Spleen (tissue), 11 donors: ENCODE data around the gene SLC27A2. TPM values are rescaled to one million over a fixed set of nuclear protein-coding genes. Genes with fewer than 3 reads are reported as not detected.
A peak's percentile ranks its signal among the peaks of the same experiment; 100 is the strongest.

Source experiments
- DNase-seq: peaks from one replicate; pipeline ENCODE4 v3.0.0-alpha.2; 2020
- H3K27ac ChIP-seq, 8 donors: fragments of 200-600 bp; sonication (generic) in 7 of 8; 1 replicate in 4 of 8; 2 replicates in 4 of 8; pipeline versions ENCODE4 v1.5.0 to v1.8.0; 2016 to 2021; ENCODE audit warnings: inconsistent platforms in 4 of 8, mild to moderate bottlenecking in 4 of 8, moderate library complexity in 1 of 8
- H3K27me3 ChIP-seq, 7 donors: fragments of 200-600 bp; sonication (generic) in 6 of 7; replicated peaks in 1 of 7; 1 replicate in 4 of 7; 2 replicates in 3 of 7; pipeline versions ENCODE4 v1.5.0 to v1.8.0; 2016 to 2021; ENCODE audit warnings: inconsistent platforms in 3 of 7, mild to moderate bottlenecking in 1 of 7
- H3K36me3 ChIP-seq, 6 donors: fragments of 200-600 bp; sonication (generic) in 5 of 6; 1 replicate in 4 of 6; 2 replicates in 2 of 6; pipeline versions ENCODE4 v1.5.0 to v1.8.0; 2016 to 2021; ENCODE audit warnings: inconsistent platforms in 2 of 6
- H3K4me1 ChIP-seq, 6 donors: fragments of 200-600 bp; sonication (generic) in 5 of 6; 1 replicate in 3 of 6; 2 replicates in 3 of 6; pipeline versions ENCODE4 v1.5.0 to v1.8.0; 2016 to 2021; ENCODE audit warnings: inconsistent platforms in 3 of 6
- H3K4me3 ChIP-seq, 8 donors: fragments of 200-600 bp; sonication (generic) in 7 of 8; 1 replicate in 4 of 8; 2 replicates in 4 of 8; pipeline versions ENCODE4 v1.5.0 to v1.8.0; 2016 to 2021; ENCODE audit warnings: inconsistent platforms in 4 of 8, mild to moderate bottlenecking in 4 of 8, moderate library complexity in 2 of 8
- H3K9me3 ChIP-seq, 8 donors: fragments of 200-600 bp; sonication (generic) in 7 of 8; 1 replicate in 4 of 8; 2 replicates in 4 of 8; pipeline versions ENCODE4 v1.5.0 to v1.8.0; 2016 to 2021; ENCODE audit warnings: inconsistent platforms in 4 of 8
- CTCF ChIP-seq, 11 experiments: fragments of 200-600 bp in 7 of 11; fragments of 450-650 bp in 4 of 11; sonication (generic) in 4 of 11; IDR thresholded peaks in 8 of 11; conservative IDR thresholded peaks in 3 of 11; 1 replicate in 7 of 11; 2 replicates in 4 of 11; pipeline versions ENCODE4 v1.4.0 to v1.8.0; 2016 to 2021; ENCODE audit warnings: antibody characterized with exemption in 11 of 11, inconsistent platforms in 4 of 11, mild to moderate bottlenecking in 1 of 11
- POLR2A ChIP-seq, 3 donors: fragments of 450-650 bp; IDR thresholded peaks; one replicate each; pipeline ENCODE4 v1.5.1; 2017; ENCODE audit warnings: antibody characterized with exemption in 3 of 3, mild to moderate bottlenecking in 1 of 3
- POLR2AphosphoS5 ChIP-seq, 3 donors: sonication (generic); formaldehyde crosslinking; IDR thresholded peaks; one replicate each; pipeline ENCODE4 v1.5.1; 2017; ENCODE audit warnings: antibody characterized with exemption in 3 of 3
- WGBS, 5 donors: extraction: QIAGEN DNeasy Blood & Tissue Kit in 3 of 5; methylation state at CpG; one replicate each; pipeline versions ENCODE4 v1.1.5 to v1.1.7; 2013 to 2018; 5-methylcytosine and 5-hydroxymethylcytosine counted together
- intact Hi-C: fragments of 100-400 bp; cut with DNase I; formaldehyde crosslinking; loops from one replicate; pipeline ENCODE4 v1.15.0; 2023; ENCODE audit warnings: low total_unique reads
- polyA plus RNA-seq, 3 donors: library from polyadenylated mRNA; stranded (reverse); fragments of 200-250 nt; gene quantifications; one replicate each; pipeline ENCODE4 v1.2.1, GENCODE V29; 2013
- small RNA-seq, 4 donors: library from RNA; depleted of rRNA; stranded (forward); fragments of <200 nt; gene quantifications; one replicate each; pipeline ENCODE3, GENCODE V24; 2016
- total RNA-seq, 7 donors: library from RNA; depleted of rRNA in 3 of 7; stranded (reverse); fragments of >200 nt in 3 of 7; fragmentation: NEBNext Ultra II Directional in 4 of 7; extraction: Animal tissue kit (Norgen Biotek cat#: 25700) in 4 of 7; gene quantifications; one replicate each; pipeline versions ENCODE4 v1.1.0 to v1.2.1, GENCODE V29; 2016 to 2021
- donor health status: healthy with polysubstance abuse.
- donor health status: DM: no; HTN: no; CAD: no; lungs with moderate emphysema.
- donor health status: DM: no; HTN: no; CAD: no.
- donor health status: Bipolar disorder and iron deficiency.
- donor health status: healthy.
- donor health status: DM: no; HTN: no; CAD: no.
- donor health status: DM: yes; HTN: yes; CAD: no.

The SLC27A2 gene
- total and polyA plus RNA-seq, 10 donors = 0.15 to 1.3 (median 0.39) TPM; not detected in 1

DNA sequence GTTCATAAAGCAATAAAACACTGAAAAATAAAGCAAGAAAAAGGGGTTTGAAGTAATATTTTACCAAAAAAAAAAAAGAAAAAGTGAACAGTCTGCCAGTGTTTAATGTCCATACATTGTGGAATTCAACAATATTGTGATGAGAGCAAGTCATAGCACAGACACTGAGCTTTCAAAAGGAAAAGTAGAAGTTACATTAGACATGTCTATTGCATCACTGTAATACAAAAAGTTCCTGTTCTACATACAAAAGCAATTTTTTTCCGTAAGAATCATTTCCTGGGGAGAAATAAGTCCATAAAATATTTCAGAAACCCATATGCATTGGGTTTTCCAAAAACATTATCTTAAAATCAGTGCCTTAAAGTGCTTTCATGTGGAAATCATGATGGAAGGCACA is 95.4 kb downstream of the SLC27A2 start:
- Histone ChIP-seq H3K36me3 (peaks cover 0 to 35% (median 0%) of the 10 kb centered on the region in 6 donors), H3K27me3 (no peaks in the 10 kb centered on the region), H3K9me3 (no peaks in the 10 kb centered on the region), H3K4me3 (no peak overlapping the region), H3K27ac (peak overlapping the region in 4 of 8 donors; percentile 13 to 66 (median 56)), H3K4me1 (peaks cover 0 to 21% (median 0%) of the 10 kb centered on the region in 6 donors)
- TF ChIP-seq POLR2AphosphoS5 (IDR thresholded peaks at IDR 0.05) = no peak
- no peak for TF ChIP-seq POLR2A (IDR thresholded peaks at IDR 0.05)
- TF ChIP-seq CTCF (IDR thresholded peaks at IDR 0.05 in 8 of 11, conservative IDR thresholded peaks at IDR 0.05 in 3 of 11) = no peak
- intact Hi-C loops = no loop called here
- 51 to 91% (median 67%) methylated on average over 1 of the region's 1 CpG for WGBS, 5 donors
- no peak for DNase-seq

DNA sequence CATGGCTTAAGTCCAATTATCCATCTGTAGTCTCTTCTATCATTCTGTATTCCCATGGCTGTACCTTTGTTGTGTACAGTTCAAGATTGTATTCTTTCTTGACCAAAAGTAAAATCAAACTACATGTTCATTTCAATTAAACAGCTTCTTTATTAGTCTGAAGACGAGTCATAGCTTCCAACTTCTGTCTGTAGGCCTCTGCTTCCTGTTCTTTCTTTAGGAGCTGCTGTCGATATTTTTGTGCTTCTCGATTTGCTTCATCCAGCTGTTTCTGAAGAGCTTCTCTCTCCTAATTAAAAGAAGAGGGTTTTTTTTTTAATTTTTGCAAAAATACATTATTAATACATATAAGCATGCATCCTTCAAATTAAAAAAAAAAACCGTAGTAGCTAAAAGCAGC is 96.5 kb downstream of the SLC27A2 start:
- WGBS, 5 donors = 56 to 73% (median 63%) methylated on average over 4 of the region's 4 CpGs
- Histone ChIP-seq H3K4me3 (no peak overlapping the region), H3K27ac (peak overlapping the region in 5 of 8 donors; percentile 6 to 66 (median 53)), H3K36me3 (peaks cover 0 to 37% (median 0%) of the 10 kb centered on the region in 6 donors), H3K9me3 (no peaks in the 10 kb centered on the region), H3K4me1 (peaks cover 0 to 21% (median 0%) of the 10 kb centered on the region in 6 donors), H3K27me3 (no peaks in the 10 kb centered on the region)
- no peak for DNase-seq
- TF ChIP-seq POLR2AphosphoS5 (IDR thresholded peaks at IDR 0.05) (no peak), CTCF (IDR thresholded peaks at IDR 0.05 in 8 of 11, conservative IDR thresholded peaks at IDR 0.05 in 3 of 11) (no peak), POLR2A (IDR thresholded peaks at IDR 0.05) (no peak)
- intact Hi-C loops = no loop called here

- TF ChIP-seq POLR2AphosphoS5 (IDR thresholded peaks at IDR 0.05) = no peak
- no peak for TF ChIP-seq POLR2A (IDR thresholded peaks at IDR 0.05)
- TF ChIP-seq CTCF (IDR thresholded peaks at IDR 0.05 in 8 of 11, conservative IDR thresholded peaks at IDR 0.05 in 3 of 11) = no peak
- Histone ChIP-seq H3K27me3 (no peaks in the 10 kb centered on the region), H3K9me3 (no peaks in the 10 kb centered on the region), H3K4me3 (no peak overlapping the region), H3K36me3 (peaks cover 0 to 54% (median 3%) of the 10 kb centered on the region in 6 donors), H3K27ac (no peak overlapping the region), H3K4me1 (peaks cover 0 to 21% (median 0%) of the 10 kb centered on the region in 6 donors)
- intact Hi-C loops = no loop called here
- DNase-seq = no peak
- WGBS, 5 donors = 94 to 100% (median 96%) methylated on average over 3 of the region's 3 CpGs
Observed at GRCh38 chr15:50280271-50280670, 98.3 kb downstream of the SLC27A2 start.

- Histone ChIP-seq H3K4me3 (no peak overlapping the region), H3K9me3 (no peaks in the 10 kb centered on the region), H3K27ac (no peak overlapping the region), H3K27me3 (no peaks in the 10 kb centered on the region), H3K36me3 (peaks cover 0 to 63% (median 9%) of the 10 kb centered on the region in 6 donors), H3K4me1 (peaks cover 0 to 21% (median 0%) of the 10 kb centered on the region in 6 donors)
- WGBS, 5 donors = 71 to 98% (median 79%) methylated on average over 4 to 5 of the region's 5 CpGs
- intact Hi-C loops = no loop called here
- TF ChIP-seq CTCF (IDR thresholded peaks at IDR 0.05 in 8 of 11, conservative IDR thresholded peaks at IDR 0.05 in 3 of 11) (no peak), POLR2AphosphoS5 (IDR thresholded peaks at IDR 0.05) (no peak), POLR2A (IDR thresholded peaks at IDR 0.05) (no peak)
- no peak for DNase-seq
Observed at GRCh38 chr15:50281427-50281826, 99.4 kb downstream of the SLC27A2 start.

Small RNA genes within 50 kb of the gene (small RNA-seq; reads per million reads assigned to genes)
- 0 reads per million in 4 donors for gene RF00019

Other genes starting within 250 kb of the SLC27A2 start
- 10 to 100 TPM; 23.1 to 42.8 (median 31.3) TPM for gene ATP8B4, start 63.0 kb upstream of the SLC27A2 start, total RNA-seq
- 1 to 10 TPM; 1.7 to 4.9 (median 2.4) TPM for gene ATP8B4, start 63.0 kb upstream of the SLC27A2 start, polyA plus RNA-seq
- 1 to 10 TPM in 4 of 7 donors, under 1 TPM in 2, not detected in 1; 0.47 to 2.9 (median 1.8) TPM for gene HDC, start 83.5 kb downstream of the SLC27A2 start, total RNA-seq
- gene HDC, start 83.5 kb downstream of the SLC27A2 start, polyA plus RNA-seq = under 1 TPM in 1 of 3 donors, not detected in 2; 0.22 TPM
- gene GABPB1, start 173.0 kb downstream of the SLC27A2 start, total RNA-seq = 10 to 100 TPM; 19.2 to 36.9 (median 23.7) TPM
- gene GABPB1, start 173.0 kb downstream of the SLC27A2 start, polyA plus RNA-seq = 10 to 100 TPM in 1 of 3 donors, 1 to 10 TPM in 2; 7.7 to 10.1 (median 9.5) TPM
- 10 to 100 TPM; 70.3 to 95.6 (median 78.0) TPM for gene USP8, start 242.2 kb downstream of the SLC27A2 start, total RNA-seq
- gene USP8, start 242.2 kb downstream of the SLC27A2 start, polyA plus RNA-seq = 10 to 100 TPM; 13.4 to 24.5 (median 18.3) TPM